CD4-positive, alpha-beta T cell treated with Interleukin-10 for 1 hour (primary cell): ENCODE results near the gene SEC22C.

ENCODE experiments used
- DNase-seq: peaks from one replicate; pipeline ENCODE4 v3.0.0-alpha.2; 2020

The SEC22C gene

GRCh38 chr3:42510325-42510724 is 71.4 kb downstream of the SEC22C start:
- no peak for DNase-seq

DNA sequence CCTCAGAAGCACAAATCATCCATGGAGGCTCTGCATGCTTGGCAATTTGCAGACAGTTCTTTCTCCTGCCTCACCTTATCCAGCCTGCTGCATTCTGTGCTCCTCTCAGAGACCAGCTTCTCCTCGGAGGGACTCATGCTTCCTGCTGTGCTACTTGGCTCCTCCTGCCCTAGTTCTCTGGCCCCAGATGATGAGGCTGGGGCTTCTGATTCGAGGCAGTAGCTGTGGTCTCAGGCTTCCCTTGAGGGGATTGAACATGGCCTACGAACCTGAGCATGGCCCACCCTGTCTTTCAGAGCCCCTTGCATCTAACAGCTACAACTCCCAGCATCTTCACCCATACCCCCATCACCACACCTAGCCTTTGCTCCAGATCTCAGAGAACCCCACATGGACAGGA is 72.7 kb downstream of the SEC22C start:
- DNase-seq, result no peak

DNA sequence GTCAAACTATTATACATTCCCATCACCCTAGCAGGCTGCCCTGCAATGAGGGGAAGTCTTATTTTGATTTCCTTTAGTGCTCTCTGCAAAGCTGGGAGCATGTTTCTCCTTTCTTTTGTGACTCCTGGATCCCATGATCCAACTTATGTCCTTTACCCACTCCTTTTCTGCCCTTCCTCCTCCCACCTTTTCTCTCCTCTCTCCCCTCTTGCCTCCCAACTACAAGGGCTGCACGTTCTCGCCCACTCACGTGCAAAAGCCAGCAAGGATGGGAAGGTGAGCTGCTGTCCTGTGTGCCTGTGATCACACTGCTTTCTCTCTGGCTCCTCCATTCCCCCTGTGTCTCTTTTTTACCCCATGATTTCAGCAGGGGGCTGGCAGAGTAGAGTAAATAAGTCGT is 73.2 kb downstream of the SEC22C start:
- no peak for DNase-seq

- DNase-seq, result no peak
Observed at GRCh38 chr3:42507761-42508335, 73.9 kb downstream of the SEC22C start.

GRCh38 chr3:42507252-42507651 is 74.5 kb downstream of the SEC22C start:
- no peak for DNase-seq

DNA sequence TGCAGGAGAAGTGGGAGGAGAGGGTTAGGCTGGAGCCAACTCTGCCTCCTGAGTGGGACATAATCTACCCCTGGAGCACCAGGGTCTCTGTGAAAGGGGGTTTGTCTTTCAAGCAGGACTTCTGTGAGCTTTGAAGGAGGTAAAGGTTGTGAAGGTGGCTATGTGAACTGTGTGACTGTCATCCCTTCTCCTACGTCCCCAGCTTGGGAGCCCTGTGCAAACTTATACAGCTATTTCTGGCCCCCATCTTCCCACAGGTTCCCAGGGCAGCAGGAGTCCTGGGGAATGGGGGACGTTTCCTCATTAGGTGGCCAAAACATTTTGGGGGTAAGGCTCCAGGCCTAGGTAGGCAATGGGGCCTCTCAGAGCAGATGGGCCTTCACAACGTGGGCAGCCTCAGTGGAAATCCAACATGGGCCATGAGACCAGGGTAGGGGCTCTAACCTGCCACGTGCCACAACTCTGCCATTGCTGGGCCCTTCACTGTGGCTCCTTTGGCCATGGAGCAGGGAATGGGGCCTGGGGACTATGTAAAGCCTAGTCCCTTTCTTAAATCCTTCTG is 75.8 kb downstream of the SEC22C start:
- DNase-seq, result no peak

- DNase-seq, result no peak
Observed at GRCh38 chr3:42505128-42505848, 76.5 kb downstream of the SEC22C start.

DNA sequence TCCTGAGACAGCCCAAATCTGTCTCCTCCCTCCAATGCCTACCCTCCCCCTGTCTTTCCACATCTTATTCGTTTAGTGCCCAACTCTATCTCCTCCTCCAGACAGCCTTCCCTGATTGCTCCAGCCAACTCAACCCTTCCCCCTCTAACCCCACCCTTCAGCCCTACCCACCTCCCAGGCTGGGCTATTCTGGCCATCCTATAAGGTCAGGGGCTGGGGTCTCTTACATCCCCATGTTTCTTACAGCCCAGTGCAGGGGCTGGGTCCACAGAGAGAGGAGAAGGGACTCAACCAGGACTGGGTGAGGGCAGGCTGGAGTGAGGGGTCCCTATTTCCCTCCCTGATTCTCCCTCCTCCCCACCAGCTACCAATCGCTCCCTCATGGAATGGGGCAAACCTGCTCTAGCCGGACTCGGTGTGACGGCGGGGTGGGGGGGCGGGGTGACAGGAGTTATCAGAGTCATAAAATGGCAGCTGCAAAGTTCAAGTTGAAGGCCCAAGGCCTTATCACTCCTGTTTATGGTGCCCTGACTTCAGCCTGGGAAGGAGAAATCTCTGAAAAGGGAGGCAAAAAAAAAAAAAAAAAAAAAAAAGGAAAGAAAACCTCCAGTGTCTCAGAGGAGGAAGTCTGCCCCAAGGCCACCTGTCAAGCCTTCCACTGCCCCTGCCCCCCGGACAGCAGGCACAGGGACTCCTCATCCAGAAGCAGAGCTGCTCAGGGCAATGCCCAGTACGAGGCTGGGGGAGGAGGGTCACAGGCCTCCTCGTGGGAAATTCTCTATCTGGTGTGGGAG is 77.2 kb downstream of the SEC22C start:
- DNase-seq, result no peak

DNA sequence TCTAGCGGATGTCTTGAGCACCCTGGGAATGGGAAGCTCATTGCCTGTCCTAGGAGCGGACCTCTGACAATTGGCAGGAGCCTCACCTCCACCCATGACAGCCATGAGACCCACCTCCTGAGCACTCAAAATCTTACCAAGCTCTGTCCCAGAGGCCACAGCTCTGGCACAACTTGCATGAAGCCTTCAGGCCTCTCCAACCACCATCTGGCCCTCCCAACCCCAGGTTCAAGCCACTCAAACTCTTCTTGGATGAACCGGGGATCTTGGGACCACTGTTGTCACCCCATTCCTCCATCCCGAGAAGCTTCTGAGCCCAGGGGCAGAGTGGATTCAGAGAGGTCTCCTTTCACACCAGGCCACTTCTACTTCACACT is 77.8 kb downstream of the SEC22C start:
- no peak for DNase-seq

DNA sequence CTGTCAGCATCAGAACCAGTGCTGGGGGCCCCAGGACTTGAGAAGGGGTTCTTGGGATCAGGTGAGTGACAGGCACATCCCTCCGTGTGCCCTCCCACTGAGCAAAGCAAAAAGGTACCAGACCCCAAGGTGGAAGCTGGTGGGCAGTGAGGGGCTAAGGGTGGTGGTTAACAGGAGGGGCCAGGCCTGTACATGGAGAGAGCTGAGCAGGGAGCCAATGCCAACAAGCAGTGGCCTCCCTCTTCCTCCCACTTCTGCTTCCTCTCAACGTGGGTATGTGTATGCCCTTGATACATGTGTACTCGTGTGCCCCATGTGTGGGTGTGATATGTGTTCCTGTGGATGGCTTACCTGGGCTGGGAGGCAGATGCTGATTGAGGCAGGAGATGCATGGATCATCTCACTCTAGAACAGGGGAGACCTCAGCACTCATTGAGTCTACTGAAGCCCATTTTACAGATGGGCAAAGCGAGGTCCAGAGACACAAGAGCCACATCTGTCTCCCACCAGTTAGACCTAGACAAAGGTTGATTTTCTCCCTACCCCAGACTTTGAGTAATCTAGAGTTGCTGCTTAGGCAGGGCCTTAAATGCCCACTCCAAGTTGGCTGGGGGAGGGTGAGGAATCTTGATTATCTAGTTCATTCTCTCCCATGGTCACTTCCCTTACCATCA is 78.4 kb downstream of the SEC22C start:
- DNase-seq, result no peak

DNA sequence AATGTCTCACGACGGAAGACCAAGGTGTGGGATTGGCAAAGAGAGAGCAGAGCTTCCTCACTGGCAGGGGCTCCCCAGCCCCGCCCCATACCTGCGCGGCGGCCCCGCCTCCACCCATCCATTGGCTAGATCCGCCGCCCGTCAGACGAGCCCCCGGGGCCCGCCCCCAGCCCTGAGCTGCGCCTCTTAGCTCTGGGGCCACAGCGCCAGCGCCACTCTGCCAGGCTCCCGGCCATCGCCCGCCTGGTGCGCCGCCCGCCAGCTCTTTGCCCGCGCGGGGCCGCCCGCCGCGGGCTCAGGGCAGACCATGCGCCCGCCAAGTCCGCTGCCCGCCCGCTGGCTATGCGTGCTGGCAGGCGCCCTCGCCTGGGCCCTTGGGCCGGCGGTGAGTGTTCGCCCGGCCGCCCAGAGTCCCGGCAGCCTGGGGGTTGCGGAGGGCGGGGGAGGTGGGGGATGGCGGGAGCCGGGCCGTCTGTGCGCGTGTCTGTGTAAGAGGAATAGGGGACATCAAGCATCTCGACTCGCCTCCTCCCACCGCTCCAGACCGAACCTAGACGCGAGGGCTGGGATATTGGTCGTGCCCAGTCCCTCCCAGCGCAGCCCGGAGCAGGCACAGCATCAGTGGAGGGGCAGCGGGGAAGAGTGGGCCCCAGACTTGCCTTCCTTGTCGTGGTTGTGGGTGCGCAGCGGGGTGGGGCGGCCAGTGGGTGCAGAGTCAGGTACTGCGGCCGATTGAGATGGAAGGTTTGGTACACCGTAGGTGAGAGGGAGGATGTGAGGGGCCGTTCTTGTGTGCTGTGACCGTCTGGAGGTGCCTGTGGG is 79.1 kb downstream of the SEC22C start, which contains the start of gene VIPR1:
TSS of gene VIPR1 (plus strand) at position 215 of the 822 bp plus-strand sequence. CDS start at position 308, 93 bp downstream.
- DNase-seq, result peak; percentile 95

- DNase-seq, result peak; percentile 68
Observed at GRCh38 chr3:42501681-42502428, 79.9 kb downstream of the SEC22C start.

- DNase-seq, result no peak
Observed at GRCh38 chr3:42501321-42501680, 80.5 kb downstream of the SEC22C start.

- DNase-seq, result no peak
Observed at GRCh38 chr3:42500909-42501308, 80.9 kb downstream of the SEC22C start.

- no peak for DNase-seq
Observed at GRCh38 chr3:42500091-42500490, 81.7 kb downstream of the SEC22C start.

DNA sequence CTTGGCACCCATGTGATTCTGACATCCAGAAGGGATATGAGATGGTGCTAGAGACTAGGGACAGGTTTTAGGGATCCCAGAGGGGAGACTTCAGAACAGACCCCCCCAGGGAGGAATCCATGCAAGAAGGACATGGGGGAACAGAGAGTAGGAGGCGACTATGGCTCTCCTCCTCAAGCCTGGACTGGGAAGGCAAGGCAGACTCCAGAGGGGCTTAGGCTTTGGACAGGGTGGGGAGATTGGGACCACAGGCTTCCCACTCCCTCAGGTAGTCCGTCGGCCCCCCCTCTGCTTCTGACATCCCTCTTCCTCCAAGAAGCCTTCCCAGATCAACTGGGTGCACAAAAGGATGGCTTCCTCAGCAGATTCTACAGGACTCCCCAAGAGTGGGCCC is 82.3 kb downstream of the SEC22C start:
- no peak for DNase-seq

GRCh38 chr3:42498791-42499477 is 82.8 kb downstream of the SEC22C start:
- DNase-seq, result no peak

DNA sequence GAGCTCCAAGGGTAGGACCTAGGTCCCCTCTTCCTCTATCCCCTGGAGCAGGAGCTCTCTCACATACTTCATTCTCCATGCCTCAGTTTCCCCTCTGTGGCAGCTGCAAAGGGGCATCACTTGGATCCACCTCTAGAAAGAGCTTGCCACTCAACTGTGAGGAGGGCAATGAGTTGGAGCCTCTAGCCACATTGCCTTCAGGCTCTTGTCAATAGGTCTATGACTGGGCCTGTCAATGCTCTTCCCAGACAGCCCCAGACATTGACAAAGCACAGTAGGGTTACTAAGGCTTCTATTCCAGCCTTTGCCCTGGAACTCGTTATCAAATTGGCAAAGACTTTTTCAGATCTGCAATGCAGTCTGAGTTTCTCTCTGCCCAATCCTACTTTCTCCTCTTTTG is 83.7 kb downstream of the SEC22C start:
- DNase-seq, result no peak
